HTR-8/SVneo (cell line): ENCODE data around the gene GCK.

Experiments
- DNase-seq: peaks from one replicate; pipeline ENCODE4 v3.0.0; 2011; ENCODE audit warnings: low spot score, mixed read lengths; ENCODE audit not compliant: insufficient read length
- FAIRE-seq: peaks from 2 replicates; lab custom pipeline; 2011; peaks lifted over from hg19 to GRCh38; lab: Jason Lieb, UNC

Gene GCK

DNA sequence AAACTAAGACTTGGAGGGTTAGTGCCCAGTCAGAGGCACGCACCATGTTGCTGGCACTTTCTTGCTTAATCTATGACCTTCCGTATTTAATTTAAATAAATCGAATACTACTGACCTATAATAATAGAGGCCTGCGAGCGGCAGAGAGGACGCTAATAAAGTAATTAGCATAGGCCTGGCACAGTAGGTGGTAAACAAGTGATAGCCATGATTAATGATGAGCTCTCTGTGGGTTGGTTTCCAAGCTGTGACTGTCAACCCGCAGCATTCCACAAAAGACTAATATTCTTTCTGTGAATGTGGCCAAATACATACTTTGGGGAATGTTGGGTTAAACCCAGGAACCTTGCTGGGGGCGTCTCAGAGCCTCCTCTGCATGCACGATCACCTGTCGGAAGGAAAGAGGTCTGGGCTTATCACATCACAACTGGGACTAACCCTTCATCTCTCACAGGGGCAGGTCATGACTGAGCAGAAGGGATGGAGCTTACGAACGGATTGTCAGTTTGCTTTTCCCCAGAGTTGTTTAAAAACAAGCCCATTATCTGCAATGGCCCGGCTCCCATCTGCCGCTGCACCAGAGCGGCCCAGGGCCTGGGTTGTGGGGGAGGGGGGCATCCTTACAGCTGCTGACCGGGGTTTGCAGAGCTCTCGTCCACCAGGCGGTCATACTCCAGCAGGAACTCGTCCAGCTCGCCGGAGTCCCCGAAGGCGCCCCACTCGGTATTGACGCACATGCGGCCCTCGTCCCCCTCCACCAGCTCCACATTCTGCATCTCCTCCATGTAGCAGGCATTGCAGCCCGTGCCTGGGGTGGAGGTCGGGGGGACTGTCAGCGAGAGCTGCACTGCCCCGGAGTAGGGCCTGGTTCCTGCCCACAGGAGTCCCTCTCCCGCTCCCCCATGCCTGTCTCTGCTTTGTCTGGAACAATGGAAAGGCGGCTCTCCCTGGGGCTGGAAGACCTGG, 41.9 kb downstream of the GCK start:
- DNase-seq (no peak), FAIRE-seq (no peak)

DNA sequence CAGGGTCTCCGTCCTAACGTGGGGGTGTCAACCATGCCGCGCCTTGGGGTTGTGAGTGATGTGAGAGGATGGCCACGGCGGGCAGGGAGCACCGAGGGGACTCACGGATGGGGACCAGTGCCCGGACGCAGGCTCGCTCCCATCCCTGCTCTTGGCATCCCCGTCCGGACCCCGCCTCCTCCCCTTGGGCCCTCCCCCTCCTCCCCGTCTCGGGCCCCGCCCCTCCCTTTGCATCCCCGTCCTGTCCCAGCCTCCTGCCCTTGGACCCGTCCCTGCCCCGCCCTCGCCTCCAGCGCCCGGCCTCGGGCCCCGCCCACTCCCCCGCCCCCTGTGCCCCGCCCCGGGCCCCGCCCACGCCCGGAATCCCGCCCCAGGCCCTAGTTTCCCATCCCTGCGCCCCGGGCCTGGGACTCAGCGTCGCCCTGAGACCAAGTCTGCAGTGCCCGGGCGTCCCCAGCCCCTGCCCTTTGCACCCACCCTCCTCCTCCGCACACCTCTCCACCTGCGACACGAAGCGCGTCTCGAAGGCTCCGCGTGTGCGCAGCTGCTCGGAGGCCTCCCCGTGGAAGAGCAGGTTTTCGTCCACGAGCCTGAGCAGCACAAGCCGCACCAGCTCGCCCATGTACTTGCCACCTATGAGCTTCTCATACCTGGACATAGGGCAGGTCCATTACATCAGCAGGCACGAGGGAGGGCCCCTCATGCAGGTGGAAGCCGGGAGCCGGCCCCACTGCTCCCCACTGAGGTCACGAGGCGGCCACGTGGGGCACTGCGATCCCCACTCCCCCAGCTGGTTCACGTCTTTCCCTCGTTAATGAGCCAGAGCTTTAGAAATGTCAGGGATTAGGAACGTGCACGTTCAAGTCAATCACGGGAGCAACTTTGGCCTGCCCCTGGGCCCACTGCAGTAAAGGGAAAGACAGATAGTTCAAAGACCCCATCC, 43.0 kb downstream of the GCK start:
- FAIRE-seq, result peak; percentile 68
- peak; percentile 53 for DNase-seq

DNA sequence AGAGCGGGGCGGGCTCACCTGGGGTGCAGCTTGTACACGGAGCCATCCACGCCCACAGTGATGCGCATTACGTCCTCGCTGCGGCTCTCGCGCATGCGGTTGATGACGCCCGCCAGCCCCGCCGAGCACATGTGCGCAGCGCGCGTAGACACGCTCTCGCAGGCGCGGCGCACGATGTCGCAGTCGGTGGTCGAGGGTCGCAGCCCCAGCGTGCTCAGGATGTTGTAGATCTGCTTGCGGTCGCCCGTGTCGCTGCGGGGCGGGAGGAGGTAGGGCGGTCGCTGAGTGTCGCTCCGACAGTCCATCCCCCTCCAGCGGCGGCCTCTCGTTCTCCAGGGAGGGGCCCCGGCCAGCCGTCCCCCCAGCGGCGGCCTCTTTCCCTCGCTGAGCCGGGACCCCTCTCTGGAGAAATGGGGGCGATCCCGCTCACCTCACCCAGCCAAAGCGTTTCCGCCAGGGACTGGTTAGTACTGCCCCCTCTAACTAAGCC, 43.7 kb downstream of the GCK start:
- FAIRE-seq, result no peak
- DNase-seq, result no peak

DNA sequence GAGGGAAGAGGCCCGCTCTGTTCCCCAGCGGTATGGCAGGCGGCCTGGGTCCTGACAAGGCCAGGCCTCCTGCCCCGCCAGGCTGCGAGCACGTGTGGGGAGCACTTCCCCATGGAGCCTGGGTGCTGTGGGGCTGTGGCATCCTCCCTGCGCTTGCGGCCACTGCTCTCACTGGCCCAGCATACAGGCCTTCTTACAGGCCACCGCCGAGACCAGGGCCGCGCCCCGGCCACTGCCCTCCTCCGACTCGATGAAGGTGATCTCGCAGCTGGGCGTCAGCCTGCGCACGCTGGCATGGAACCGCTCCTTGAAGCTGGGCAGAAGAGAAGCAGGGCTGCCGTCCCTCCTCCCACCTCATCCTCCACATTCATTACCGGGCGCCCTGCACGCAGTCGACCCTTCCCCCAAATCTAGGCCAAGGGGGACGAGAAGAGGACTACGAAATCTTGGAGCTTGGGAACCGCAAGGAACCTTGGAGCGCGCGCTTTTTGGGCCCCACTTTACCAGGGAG, 44.2 kb downstream of the GCK start:
- DNase-seq (no peak), FAIRE-seq (no peak)

DNA sequence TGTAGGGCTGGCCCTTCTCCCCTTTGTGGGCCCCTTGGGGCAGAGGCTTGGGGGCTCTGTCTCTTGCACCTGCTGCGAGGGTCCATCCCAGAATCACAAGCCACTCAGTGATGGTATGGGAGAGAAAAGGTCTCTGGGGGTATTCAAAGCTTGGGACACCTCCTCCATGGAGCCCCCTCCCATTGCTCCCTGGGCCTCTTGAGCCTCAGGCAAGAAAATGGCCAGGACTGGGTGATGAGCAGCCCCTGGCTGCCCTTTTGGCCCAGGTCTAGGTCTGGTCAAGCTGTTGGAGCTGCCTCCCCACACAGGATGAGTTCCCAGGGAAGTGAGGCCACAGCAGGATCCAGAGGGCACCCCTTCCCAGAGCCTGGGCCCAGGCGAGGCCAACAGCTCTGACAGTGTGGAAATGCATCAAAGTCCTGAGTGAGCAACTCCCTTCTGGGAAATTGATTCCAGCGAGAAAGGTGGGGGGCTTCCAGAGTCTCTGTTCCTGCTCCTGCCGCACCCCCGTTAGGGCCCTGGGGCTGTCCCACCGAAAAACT, 44.7 kb downstream of the GCK start:
- FAIRE-seq, result no peak

GRCh38 chr7:44143646-44144250, 45.5 kb downstream of the GCK start:
- DNase-seq (no peak), FAIRE-seq (no peak)

More for the DNA sequence above, 44.7 kb downstream of the GCK start:
- DNase-seq, result no peak

- DNase-seq (no peak), FAIRE-seq (no peak)
Observed at GRCh38 chr7:44142028-44142427, 47.2 kb downstream of the GCK start.

- FAIRE-seq, result no peak
- no peak for DNase-seq
Observed at GRCh38 chr7:44141221-44141850, 47.9 kb downstream of the GCK start, which contains the start of gene MYL7. MYL7 (minus strand) TSS chr7:44141332; CDS start chr7:44141305, 27 bp downstream.

DNA sequence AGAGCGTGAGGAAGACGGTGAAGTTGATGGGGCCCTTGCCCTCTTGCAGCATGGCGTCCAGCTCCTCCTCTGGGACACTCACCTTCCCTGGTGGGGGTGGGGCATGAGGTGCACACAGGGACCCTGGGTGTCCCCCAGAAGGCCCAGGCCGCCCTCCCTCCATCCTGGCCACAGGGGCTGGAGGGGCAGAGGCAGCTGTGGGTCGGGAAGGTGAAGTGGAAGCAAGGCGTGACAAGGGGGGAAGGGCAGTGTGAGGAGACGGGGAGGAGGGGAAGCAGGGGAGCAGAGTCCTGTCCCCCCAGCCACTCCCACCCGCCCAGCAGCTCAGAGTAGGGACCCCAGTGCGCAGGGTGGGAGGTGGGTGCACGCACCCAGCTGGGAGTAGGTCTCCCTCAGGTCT, 48.9 kb downstream of the GCK start:
- FAIRE-seq (no peak), DNase-seq (no peak)

DNA sequence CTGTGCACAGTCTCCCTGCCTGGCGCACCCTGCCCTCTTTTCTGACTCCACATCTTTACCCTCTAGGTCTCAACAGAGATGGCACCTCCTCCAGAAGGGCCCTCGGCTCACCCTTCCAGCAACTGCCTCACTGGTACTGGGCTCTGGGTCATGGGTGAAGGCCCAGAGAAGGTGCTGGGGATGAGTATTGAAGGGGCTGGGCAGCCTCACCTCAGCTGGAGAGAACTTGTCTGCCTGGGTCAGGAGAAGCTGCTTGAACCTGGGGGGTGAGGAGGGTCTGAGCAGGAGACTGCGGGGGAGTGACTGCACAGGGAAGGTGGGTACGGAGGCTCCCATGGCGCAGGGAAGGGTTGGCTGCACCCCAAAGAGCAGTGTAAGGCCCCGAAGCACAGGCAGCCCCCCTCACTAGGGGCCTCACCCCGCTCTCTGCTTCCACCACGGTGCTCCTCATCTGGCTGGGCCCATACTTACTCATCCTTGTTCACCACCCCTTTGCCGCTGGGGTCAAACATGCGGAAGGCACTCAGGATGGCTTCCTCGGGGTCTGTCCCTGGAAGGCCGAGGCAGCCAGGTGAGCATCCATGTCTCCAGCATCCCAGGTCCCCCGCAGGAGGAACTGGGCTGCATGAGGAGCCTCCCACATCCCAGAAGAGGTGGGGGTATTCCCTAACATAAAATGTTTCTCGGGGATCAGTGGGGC, 49.8 kb downstream of the GCK start:
- FAIRE-seq, result no peak

DNA sequence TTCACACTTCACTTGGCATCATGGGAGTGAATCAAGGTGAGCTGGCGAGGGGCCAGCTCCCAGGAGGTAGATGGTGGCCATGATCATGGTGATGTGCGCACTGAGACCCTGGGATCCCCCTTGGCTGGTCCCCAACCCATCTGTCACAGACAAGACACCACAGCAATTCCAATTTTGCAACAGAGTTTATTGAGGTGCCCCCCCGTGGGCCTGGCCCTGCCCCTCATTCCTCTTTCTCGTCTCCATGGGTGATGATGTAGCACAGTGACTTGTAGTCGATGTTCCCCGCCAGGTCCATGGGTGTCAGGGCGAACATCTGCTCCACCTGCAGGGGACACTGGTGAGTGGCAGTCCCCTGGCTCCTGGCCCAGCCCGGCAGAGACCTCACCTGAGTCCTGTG, 50.5 kb downstream of the GCK start:
- FAIRE-seq, result peak; percentile 44
- DNase-seq, result no peak

More for the DNA sequence above, 49.8 kb downstream of the GCK start:
- DNase-seq, result no peak

- no peak for DNase-seq
- no peak for FAIRE-seq
Observed at GRCh38 chr7:44136731-44137130, 52.5 kb downstream of the GCK start.

GRCh38 chr7:44134943-44135628, 54.2 kb downstream of the GCK start:
- DNase-seq (no peak), FAIRE-seq (no peak)

GRCh38 chr7:44133295-44133694, 55.9 kb downstream of the GCK start:
- FAIRE-seq, result no peak

DNA sequence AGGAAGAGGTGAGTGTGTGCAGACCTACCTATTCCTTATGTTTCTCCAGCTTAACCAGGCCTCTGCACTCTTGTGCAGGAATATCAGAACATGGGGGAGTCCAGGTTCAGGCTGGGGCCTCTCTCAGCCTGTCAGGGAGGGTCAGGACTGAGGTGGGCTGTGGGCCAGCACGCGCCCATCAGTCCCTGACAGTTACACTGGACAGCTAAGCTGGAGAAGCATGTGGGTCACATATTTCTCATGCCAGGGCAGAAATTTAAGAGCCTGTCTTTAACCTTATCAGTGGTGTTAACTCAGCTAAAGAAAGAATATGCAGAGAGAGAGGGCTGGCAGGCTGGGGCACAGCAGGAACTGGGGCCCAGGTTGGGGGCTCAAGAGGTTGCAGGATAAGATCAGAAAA, 57.2 kb downstream of the GCK start:
- DNase-seq (peak; percentile 75), FAIRE-seq (peak; percentile 91)

More at GRCh38 chr7:44133295-44133694, 55.9 kb downstream of the GCK start:
- DNase-seq, result no peak

DNA sequence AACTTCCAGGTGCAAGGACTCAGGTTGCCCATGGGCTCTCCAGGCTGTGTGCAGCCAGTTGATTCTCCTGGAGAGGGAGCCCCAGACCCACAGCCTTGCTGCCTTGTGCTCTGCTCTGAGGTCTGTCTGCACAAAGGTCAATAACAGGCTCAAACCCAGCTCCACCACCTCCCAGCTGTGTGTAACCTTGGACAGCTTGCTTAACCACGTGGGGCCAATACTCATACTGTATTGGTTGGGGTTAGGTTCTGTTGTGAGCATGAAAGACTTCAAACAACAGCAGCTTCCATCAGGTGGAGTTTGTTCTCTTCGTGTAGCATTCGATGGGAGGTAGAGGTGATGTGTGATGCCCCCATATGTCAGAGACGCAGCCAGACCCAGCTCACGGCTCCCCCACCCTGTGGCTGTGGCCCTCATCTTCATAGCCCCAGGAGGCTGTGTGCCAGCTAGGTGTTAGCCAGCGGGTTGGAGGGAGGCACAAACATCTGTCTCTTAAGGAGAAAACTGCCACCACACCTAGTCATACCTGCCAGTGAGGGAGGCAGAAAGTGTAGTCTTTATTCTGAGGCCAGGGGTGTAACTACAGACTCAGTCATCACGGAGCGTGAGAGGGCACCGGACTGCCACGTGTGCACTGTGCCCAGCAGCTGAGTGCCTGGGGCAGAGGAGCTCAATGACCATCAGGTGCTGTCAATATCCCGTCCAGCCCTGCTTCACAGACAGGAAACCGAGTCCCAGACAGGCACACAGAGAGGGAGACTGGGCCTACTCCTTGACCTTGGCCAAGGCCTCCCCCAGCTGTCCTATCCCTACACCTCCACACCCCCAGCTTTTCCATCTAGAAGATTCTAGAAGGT, 57.8 kb downstream of the GCK start:
- FAIRE-seq (peak; percentile 85), DNase-seq (peak; percentile 36)
